ENCODE data around the gene RAB1B.

RAB1B gene

DNA sequence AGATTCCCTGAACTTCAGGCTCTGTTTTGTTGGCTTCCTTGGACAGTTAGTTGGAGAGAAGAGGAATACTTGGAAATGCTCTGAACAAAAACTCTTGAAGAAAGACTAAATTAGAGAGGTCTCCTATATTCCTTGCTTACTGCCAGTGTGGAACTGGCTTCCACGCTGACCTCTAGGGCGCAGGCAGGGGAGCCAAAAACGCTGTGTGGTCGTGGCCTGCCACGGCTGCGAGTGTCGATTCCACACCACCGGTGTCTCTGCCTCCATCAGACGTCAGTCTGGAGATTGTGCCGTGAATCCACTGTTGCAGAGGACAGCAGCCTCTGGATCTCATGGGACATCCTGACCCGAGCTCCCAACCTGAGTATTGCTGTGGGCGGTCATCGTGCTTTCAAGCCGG lies 37.5 kb upstream of the RAB1B start:
- no peak for TF ChIP-seq EZH2 (IDR thresholded peaks at IDR 0.05; ENCODE audit: borderline replicate concordance, low read depth, low read length, severe bottlenecking)
- TF ChIP-seq, protein P1, sequence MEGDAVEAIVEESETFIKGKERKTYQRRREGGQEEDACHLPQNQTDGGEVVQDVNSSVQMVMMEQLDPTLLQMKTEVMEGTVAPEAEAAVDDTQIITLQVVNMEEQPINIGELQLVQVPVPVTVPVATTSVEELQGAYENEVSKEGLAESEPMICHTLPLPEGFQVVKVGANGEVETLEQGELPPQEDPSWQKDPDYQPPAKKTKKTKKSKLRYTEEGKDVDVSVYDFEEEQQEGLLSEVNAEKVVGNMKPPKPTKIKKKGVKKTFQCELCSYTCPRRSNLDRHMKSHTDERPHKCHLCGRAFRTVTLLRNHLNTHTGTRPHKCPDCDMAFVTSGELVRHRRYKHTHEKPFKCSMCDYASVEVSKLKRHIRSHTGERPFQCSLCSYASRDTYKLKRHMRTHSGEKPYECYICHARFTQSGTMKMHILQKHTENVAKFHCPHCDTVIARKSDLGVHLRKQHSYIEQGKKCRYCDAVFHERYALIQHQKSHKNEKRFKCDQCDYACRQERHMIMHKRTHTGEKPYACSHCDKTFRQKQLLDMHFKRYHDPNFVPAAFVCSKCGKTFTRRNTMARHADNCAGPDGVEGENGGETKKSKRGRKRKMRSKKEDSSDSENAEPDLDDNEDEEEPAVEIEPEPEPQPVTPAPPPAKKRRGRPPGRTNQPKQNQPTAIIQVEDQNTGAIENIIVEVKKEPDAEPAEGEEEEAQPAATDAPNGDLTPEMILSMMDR (IDR thresholded peaks at IDR 0.05; ENCODE audit: borderline replicate concordance, extremely low read depth, low read length, poor library complexity, severe bottlenecking), result no peak
- no peaks in the 10 kb centered on the region for H3K9me3 ChIP-seq (ENCODE audit: insufficient read depth, low read length, severe bottlenecking)
- no peaks in the 10 kb centered on the region for H4K20me1 ChIP-seq (ENCODE audit: insufficient read depth, low read length)
- ATAC-seq (ENCODE audit: insufficient read depth, low read depth) (no peak), DNase-seq (no peak)
- H2AFZ ChIP-seq (ENCODE audit: low read depth, low read length), result no peak overlapping the region
- no peak overlapping the region for H3K4me3 ChIP-seq (ENCODE audit: low read depth in 1 of 2, low read length in 2 of 2)
- no peak overlapping the region for H3K27ac ChIP-seq (ENCODE audit: low read length)
- H3K79me2 ChIP-seq (ENCODE audit: insufficient read depth, low read length), result no peaks in the 10 kb centered on the region
- no peak overlapping the region for H3K9ac ChIP-seq (ENCODE audit: low read depth, low read length)
- H3K4me1 ChIP-seq (ENCODE audit: insufficient read depth, low read length), result no peaks in the 10 kb centered on the region
- H3K27me3 ChIP-seq (ENCODE audit: insufficient read depth, low read length, poor library complexity), result no peaks in the 10 kb centered on the region
- H3K4me2 ChIP-seq (ENCODE audit: insufficient read depth, low read length), result no peak overlapping the region
- peaks cover 29% of the 10 kb centered on the region for H3K36me3 ChIP-seq (ENCODE audit: insufficient read depth, low read length)

DNA sequence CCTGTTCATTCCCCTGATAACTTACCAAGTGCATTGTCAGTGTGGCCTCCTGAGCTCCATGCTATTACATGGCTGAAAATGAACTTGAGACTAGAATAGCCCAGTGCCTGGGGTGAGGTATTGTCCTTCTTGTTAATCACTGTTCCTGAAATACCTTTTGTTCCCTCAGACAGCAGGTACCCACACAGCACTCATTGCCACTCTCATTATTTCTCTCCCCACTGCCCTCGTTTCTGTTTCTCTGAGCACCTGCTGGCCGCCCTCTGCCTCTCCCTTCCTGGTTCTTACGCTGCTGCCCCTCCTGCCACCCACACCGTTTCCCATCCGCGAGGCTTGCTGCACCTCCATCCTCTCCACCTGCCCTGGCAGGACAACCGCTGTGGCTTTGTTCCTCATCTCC lies 36.9 kb upstream of the RAB1B start:
- DNase-seq (no peak), ATAC-seq (ENCODE audit: insufficient read depth, low read depth) (no peak)
- Histone ChIP-seq H3K4me1 (ENCODE audit: insufficient read depth, low read length) (no peaks in the 10 kb centered on the region), H3K79me2 (ENCODE audit: insufficient read depth, low read length) (no peaks in the 10 kb centered on the region), H3K36me3 (ENCODE audit: insufficient read depth, low read length) (peaks cover 35% of the 10 kb centered on the region), H3K27ac (ENCODE audit: low read length) (no peak overlapping the region), H3K9ac (ENCODE audit: low read depth, low read length) (no peak overlapping the region), H3K9me3 (ENCODE audit: insufficient read depth, low read length, severe bottlenecking) (no peaks in the 10 kb centered on the region), H3K4me2 (ENCODE audit: insufficient read depth, low read length) (no peak overlapping the region), H3K27me3 (ENCODE audit: insufficient read depth, low read length, poor library complexity) (no peaks in the 10 kb centered on the region), H2AFZ (ENCODE audit: low read depth, low read length) (no peak overlapping the region), H4K20me1 (ENCODE audit: insufficient read depth, low read length) (no peaks in the 10 kb centered on the region), H3K4me3 (ENCODE audit: low read depth in 1 of 2, low read length in 2 of 2) (no peak overlapping the region)
- no peak for TF ChIP-seq EZH2 (IDR thresholded peaks at IDR 0.05; ENCODE audit: borderline replicate concordance, low read depth, low read length, severe bottlenecking)
- TF ChIP-seq, protein P1 (IDR thresholded peaks at IDR 0.05; ENCODE audit: borderline replicate concordance, extremely low read depth, low read length, poor library complexity, severe bottlenecking), result no peak

DNA sequence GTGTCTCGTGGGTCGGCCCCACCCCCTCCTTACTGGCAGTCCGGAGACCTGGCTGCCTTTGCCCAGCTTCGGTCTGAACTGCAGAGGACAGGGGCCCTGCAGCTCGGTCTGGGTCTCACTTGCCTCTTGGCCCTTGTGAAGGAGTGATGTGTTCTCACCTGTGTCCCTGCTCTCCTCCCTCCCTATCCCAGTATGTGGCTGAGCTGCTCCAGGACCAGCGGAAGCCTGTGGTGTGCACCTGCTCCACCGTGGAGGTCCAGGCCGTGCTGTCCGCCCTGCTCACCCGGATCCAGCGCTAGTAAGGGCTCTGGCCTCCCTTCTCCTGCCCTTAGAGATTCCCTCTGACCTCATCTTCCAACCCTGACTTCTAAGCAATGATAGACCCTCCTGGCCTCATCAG lies 35.7 kb upstream of the RAB1B start:
- no peak overlapping the region for H2AFZ ChIP-seq (ENCODE audit: low read depth, low read length)
- H3K9ac ChIP-seq (ENCODE audit: low read depth, low read length), result no peak overlapping the region
- H3K79me2 ChIP-seq (ENCODE audit: insufficient read depth, low read length), result no peaks in the 10 kb centered on the region
- H3K4me1 ChIP-seq (ENCODE audit: insufficient read depth, low read length), result no peaks in the 10 kb centered on the region
- H3K4me2 ChIP-seq (ENCODE audit: insufficient read depth, low read length), result no peak overlapping the region
- no peak for TF ChIP-seq EZH2 (IDR thresholded peaks at IDR 0.05; ENCODE audit: borderline replicate concordance, low read depth, low read length, severe bottlenecking)
- TF ChIP-seq, protein P1 (IDR thresholded peaks at IDR 0.05; ENCODE audit: borderline replicate concordance, extremely low read depth, low read length, poor library complexity, severe bottlenecking), result no peak
- ATAC-seq (ENCODE audit: insufficient read depth, low read depth) (no peak), DNase-seq (no peak)
- no peaks in the 10 kb centered on the region for H3K27me3 ChIP-seq (ENCODE audit: insufficient read depth, low read length, poor library complexity)
- peaks cover 35% of the 10 kb centered on the region for H3K36me3 ChIP-seq (ENCODE audit: insufficient read depth, low read length)
- no peaks in the 10 kb centered on the region for H3K9me3 ChIP-seq (ENCODE audit: insufficient read depth, low read length, severe bottlenecking)
- no peak overlapping the region for H3K27ac ChIP-seq (ENCODE audit: low read length)
- H4K20me1 ChIP-seq (ENCODE audit: insufficient read depth, low read length), result no peaks in the 10 kb centered on the region
- H3K4me3 ChIP-seq (ENCODE audit: low read depth in 1 of 2, low read length in 2 of 2), result no peak overlapping the region

DNA sequence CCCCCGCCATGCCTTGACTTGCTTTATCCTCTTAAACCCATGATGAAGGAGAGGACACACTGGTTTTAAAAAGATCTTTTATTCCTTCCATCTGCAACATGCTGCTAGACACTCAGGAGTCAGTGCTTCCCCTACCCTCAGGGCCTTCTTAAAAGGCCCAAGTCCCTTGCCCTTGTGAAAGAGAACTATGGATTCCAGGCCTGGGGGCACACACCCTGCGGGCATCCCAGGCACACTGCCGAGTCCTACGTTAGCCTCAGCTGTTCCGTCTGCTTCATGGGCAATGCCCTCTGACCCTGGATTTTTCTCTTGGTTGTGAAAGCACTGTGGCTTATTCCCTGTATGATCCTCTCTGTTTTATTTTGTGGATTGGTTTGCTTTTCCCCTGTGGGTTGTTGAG lies 35.1 kb upstream of the RAB1B start:
- ATAC-seq (ENCODE audit: insufficient read depth, low read depth) (no peak), DNase-seq (no peak)
- Histone ChIP-seq H4K20me1 (ENCODE audit: insufficient read depth, low read length) (no peaks in the 10 kb centered on the region), H3K27me3 (ENCODE audit: insufficient read depth, low read length, poor library complexity) (no peaks in the 10 kb centered on the region), H3K4me2 (ENCODE audit: insufficient read depth, low read length) (no peak overlapping the region), H3K9me3 (ENCODE audit: insufficient read depth, low read length, severe bottlenecking) (no peaks in the 10 kb centered on the region), H3K36me3 (ENCODE audit: insufficient read depth, low read length) (peaks cover 35% of the 10 kb centered on the region), H3K9ac (ENCODE audit: low read depth, low read length) (no peak overlapping the region), H3K79me2 (ENCODE audit: insufficient read depth, low read length) (no peaks in the 10 kb centered on the region), H3K27ac (ENCODE audit: low read length) (no peak overlapping the region), H2AFZ (ENCODE audit: low read depth, low read length) (no peak overlapping the region), H3K4me1 (ENCODE audit: insufficient read depth, low read length) (no peaks in the 10 kb centered on the region), H3K4me3 (ENCODE audit: low read depth in 1 of 2, low read length in 2 of 2) (no peak overlapping the region)
- TF ChIP-seq EZH2 (IDR thresholded peaks at IDR 0.05; ENCODE audit: borderline replicate concordance, low read depth, low read length, severe bottlenecking), result no peak
- TF ChIP-seq, protein P1 (IDR thresholded peaks at IDR 0.05; ENCODE audit: borderline replicate concordance, extremely low read depth, low read length, poor library complexity, severe bottlenecking), result no peak

Data from DND-41 (cell line).